MM.1S (cell line): ENCODE data around the gene LGR4.

Experiments
- DNase-seq: peaks from one replicate; pipeline ENCODE4 v3.0.0-alpha.2; 2015
- H2AFZ ChIP-seq: fragments of 300-600 bp; sonication (generic); 2 replicates; pipeline ENCODE4 v1.6.0; 2016; ENCODE audit warnings: antibody characterized with exemption, low read length
- H3F3A ChIP-seq: fragments of 300-600 bp; sonication (generic); 2 replicates; pipeline ENCODE4 v1.6.1; 2016; ENCODE audit warnings: mild to moderate bottlenecking, antibody characterized with exemption, low read length, moderate library complexity, mixed read lengths; ENCODE audit not compliant: insufficient read depth
- H3K27ac ChIP-seq: fragments of 300-600 bp; sonication (generic); 2 replicates; pipeline ENCODE4 v1.5.1; 2016; ENCODE audit warnings: mild to moderate bottlenecking, low read length
- H3K27me3 ChIP-seq: fragments of 300-600 bp; sonication (generic); replicated peaks from 2 replicates; pipeline ENCODE4 v1.6.0; 2016; ENCODE audit warnings: low read length; ENCODE audit not compliant: insufficient read depth
- H3K36me3 ChIP-seq: fragments of 300-600 bp; sonication (generic); replicated peaks from 2 replicates; pipeline ENCODE4 v1.6.1; 2016; ENCODE audit warnings: mild to moderate bottlenecking, low read length, mixed read lengths; ENCODE audit not compliant: insufficient read depth
- H3K4me1 ChIP-seq: fragments of 300-600 bp; sonication (generic); 2 replicates; pipeline ENCODE4 v1.6.1; 2016; ENCODE audit warnings: low read length, mixed read lengths
- H3K4me2 ChIP-seq: fragments of 300-600 bp; sonication (generic); 2 replicates; pipeline ENCODE4 v1.6.0; 2016; ENCODE audit warnings: low read depth, low read length
- H3K4me3 ChIP-seq: fragments of 300-600 bp; sonication (generic); 2 replicates; pipeline ENCODE4 v1.5.1; 2016; ENCODE audit warnings: low read length, mixed read lengths
- H3K79me2 ChIP-seq: fragments of 300-600 bp; sonication (generic); 2 replicates; pipeline ENCODE4 v1.6.1; 2016; ENCODE audit warnings: mixed run types, low read length, mixed read lengths
- H3K9ac ChIP-seq: fragments of 300-600 bp; sonication (generic); 2 replicates; pipeline ENCODE4 v1.6.1; 2016; ENCODE audit warnings: low read length, mixed read lengths
- H3K9me2 ChIP-seq: fragments of 300-600 bp; sonication (generic); replicated peaks from 2 replicates; pipeline ENCODE4 v1.6.1; 2016; ENCODE audit warnings: mild to moderate bottlenecking, low read length, mixed read lengths; ENCODE audit not compliant: insufficient read depth
- H3K9me3 ChIP-seq: fragments of 300-600 bp; sonication (generic); replicated peaks from 2 replicates; pipeline ENCODE4 v1.6.1; 2016; ENCODE audit warnings: mild to moderate bottlenecking, low read length, mixed read lengths; ENCODE audit not compliant: insufficient read depth
- H4K20me1 ChIP-seq: fragments of 300-600 bp; sonication (generic); 2 replicates; pipeline ENCODE4 v1.6.1; 2016; ENCODE audit warnings: mild to moderate bottlenecking, low read length, moderate library complexity, mixed read lengths; ENCODE audit not compliant: insufficient read depth
- CTCF ChIP-seq: fragments of 300-600 bp; sonication (generic); IDR thresholded peaks from 2 replicates; pipeline ENCODE4 v1.5.1; 2016; ENCODE audit warnings: antibody characterized with exemption, low read length, mixed read lengths
- EZH2 ChIP-seq: fragments of 300-600 bp; sonication (generic); optimal IDR thresholded peaks from 2 replicates; pipeline ENCODE3; 2017; ENCODE audit warnings: low read depth, mild to moderate bottlenecking, antibody characterized with exemption, low read length, mixed read lengths
- EZH2phosphoT487 ChIP-seq: fragments of 300-600 bp; sonication (generic); IDR thresholded peaks from 2 replicates; pipeline ENCODE4 v1.6.1; 2018; ENCODE audit warnings: antibody characterized with exemption, low read length

Gene LGR4

DNA sequence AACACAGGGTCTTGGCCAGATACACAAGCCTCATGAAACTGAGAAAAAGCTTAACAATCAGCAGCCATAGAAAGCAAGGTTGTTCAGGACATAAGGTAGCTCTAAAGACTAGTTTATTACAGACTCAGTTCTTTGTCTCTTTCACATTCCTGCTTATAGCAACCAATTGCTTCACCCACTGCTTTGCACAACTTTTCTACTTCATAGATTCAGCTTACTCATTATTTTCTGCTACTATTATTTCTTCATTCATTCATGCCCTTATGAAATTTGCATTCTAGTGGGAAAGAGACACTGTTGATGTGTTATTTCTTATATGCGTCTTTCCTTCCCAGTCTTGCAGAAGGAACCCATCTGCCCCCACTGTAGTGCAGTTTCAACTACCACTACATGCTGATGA is 114.3 kb downstream of the LGR4 start:
- TF ChIP-seq EZH2 (no peak), EZH2phosphoT487 (no peak), CTCF (no peak)
- no peaks in the 10 kb centered on the region for H3K36me3 ChIP-seq
- H3K4me1 ChIP-seq = peaks cover 25% of the 10 kb centered on the region
- no peaks in the 10 kb centered on the region for H3K9me3 ChIP-seq
- peak overlapping the region; percentile 47; the same call in 1 of the 2 replicates for H3K4me2 ChIP-seq
- no peaks in the 10 kb centered on the region for H3K9me2 ChIP-seq
- no peaks in the 10 kb centered on the region for H4K20me1 ChIP-seq
- peaks cover 35% of the 10 kb centered on the region for H3K79me2 ChIP-seq
- DNase-seq = no peak
- no peak overlapping the region for H3K4me3 ChIP-seq
- peak overlapping the region; percentile 60; the same call in 1 of the 2 replicates for H3K27ac ChIP-seq
- H3K27me3 ChIP-seq = no peaks in the 10 kb centered on the region
- H2AFZ ChIP-seq = no peak overlapping the region
- H3F3A ChIP-seq = peaks cover 20% of the 10 kb centered on the region
- no peak overlapping the region for H3K9ac ChIP-seq

DNA sequence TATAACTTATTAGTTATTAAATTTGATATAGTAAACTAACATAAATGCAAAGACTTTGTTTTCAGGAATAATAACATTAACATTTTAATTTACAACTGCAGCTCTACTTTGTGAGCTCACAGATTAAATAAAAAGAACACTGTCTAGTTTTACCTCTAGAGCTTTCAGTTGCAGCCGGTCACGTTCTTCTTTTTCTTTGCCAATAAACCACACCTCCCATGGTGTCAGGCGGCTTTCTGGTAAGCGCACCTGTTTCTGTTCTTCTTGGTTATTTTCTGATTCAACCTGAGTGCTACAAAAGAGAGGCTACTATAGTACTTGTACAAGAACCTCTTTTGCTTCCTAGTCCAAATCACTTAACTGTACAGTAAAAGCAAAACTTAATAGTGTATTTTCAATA is 115.3 kb downstream of the LGR4 start:
- H3K9me2 ChIP-seq = no peaks in the 10 kb centered on the region
- H3K27ac ChIP-seq = peak overlapping the region; percentile 60
- peak; percentile 82 for DNase-seq
- no peaks in the 10 kb centered on the region for H3K27me3 ChIP-seq
- H3K79me2 ChIP-seq = peaks cover 33% of the 10 kb centered on the region
- peak overlapping the region; percentile 47 for H3K4me2 ChIP-seq
- H3K4me1 ChIP-seq = peaks cover 25% of the 10 kb centered on the region
- H3K4me3 ChIP-seq = peak overlapping the region; percentile 35; the same call in 1 of the 2 replicates
- no peak overlapping the region for H3K9ac ChIP-seq
- H4K20me1 ChIP-seq = no peaks in the 10 kb centered on the region
- H3F3A ChIP-seq = peaks cover 20% of the 10 kb centered on the region
- no peaks in the 10 kb centered on the region for H3K9me3 ChIP-seq
- H3K36me3 ChIP-seq = no peaks in the 10 kb centered on the region
- H2AFZ ChIP-seq = no peak overlapping the region
- TF ChIP-seq EZH2 = no peak
- no peak for TF ChIP-seq CTCF
- TF ChIP-seq EZH2phosphoT487 = no peak

DNA sequence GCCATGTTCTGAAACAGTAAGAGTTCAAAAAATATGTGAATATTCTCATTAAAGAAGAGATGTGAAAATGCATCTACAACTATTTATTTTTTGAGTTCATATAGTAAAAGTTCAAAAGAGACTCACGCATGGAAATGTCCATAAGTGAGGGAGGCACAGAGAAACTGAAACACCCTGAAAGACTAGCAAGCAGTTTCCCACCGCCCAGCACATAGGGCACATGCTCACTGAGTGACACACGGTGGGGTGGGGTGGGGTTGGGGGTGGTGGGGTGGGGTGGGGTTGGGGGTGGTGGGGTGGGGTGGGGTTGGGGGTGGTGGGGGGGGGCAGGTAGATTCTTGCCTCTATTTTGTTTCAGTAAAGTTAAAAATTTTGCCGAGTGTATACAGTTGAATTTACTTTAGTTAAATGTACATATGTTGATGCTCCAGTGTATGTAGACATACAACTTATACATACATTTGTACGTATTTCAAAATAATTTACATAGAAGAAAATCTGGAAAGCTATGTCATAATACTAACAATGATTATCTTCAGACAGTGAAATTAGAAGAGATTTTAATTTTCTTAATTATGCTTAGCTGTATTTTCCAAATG is 115.9 kb downstream of the LGR4 start:
- H3K4me1 ChIP-seq = peaks cover 21% of the 10 kb centered on the region

More for the DNA sequence above, 115.9 kb downstream of the LGR4 start:
- peaks cover 20% of the 10 kb centered on the region for H3F3A ChIP-seq
- no peaks in the 10 kb centered on the region for H3K36me3 ChIP-seq
- H4K20me1 ChIP-seq = no peaks in the 10 kb centered on the region
- no peaks in the 10 kb centered on the region for H3K9me2 ChIP-seq
- peak overlapping the region; percentile 68 for H3K4me2 ChIP-seq
- TF ChIP-seq CTCF (no peak), EZH2 (no peak), EZH2phosphoT487 (no peak)
- H3K9me3 ChIP-seq = no peaks in the 10 kb centered on the region
- H3K4me3 ChIP-seq = peak overlapping the region; percentile 36; the same call in 1 of the 2 replicates
- H3K79me2 ChIP-seq = peaks cover 28% of the 10 kb centered on the region
- peak overlapping the region; percentile 60; the same call in 1 of the 2 replicates for H3K27ac ChIP-seq
- no peaks in the 10 kb centered on the region for H3K27me3 ChIP-seq
- H3K9ac ChIP-seq = no peak overlapping the region
- DNase-seq = peak; percentile 53
- no peak overlapping the region for H2AFZ ChIP-seq
